HG03175 (cell line): ENCODE measurements around the gene EBNA1BP2.
"Not testable (repeated sequence)": the region's sequence is repeated elsewhere in the genome, so short reads cannot be mapped to it uniquely, and the experiment has no call there.

Experiments used
- ATAC-seq: cut with Tn5 transposase; IDR thresholded peaks from one replicate; pipeline ENCODE4 v1.9.1; 2021; ENCODE audit warnings: mild to moderate bottlenecking, moderate library complexity; ENCODE audit not compliant: unreplicated experiment

EBNA1BP2 gene, protein sequence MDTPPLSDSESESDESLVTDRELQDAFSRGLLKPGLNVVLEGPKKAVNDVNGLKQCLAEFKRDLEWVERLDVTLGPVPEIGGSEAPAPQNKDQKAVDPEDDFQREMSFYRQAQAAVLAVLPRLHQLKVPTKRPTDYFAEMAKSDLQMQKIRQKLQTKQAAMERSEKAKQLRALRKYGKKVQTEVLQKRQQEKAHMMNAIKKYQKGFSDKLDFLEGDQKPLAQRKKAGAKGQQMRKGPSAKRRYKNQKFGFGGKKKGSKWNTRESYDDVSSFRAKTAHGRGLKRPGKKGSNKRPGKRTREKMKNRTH

DNA sequence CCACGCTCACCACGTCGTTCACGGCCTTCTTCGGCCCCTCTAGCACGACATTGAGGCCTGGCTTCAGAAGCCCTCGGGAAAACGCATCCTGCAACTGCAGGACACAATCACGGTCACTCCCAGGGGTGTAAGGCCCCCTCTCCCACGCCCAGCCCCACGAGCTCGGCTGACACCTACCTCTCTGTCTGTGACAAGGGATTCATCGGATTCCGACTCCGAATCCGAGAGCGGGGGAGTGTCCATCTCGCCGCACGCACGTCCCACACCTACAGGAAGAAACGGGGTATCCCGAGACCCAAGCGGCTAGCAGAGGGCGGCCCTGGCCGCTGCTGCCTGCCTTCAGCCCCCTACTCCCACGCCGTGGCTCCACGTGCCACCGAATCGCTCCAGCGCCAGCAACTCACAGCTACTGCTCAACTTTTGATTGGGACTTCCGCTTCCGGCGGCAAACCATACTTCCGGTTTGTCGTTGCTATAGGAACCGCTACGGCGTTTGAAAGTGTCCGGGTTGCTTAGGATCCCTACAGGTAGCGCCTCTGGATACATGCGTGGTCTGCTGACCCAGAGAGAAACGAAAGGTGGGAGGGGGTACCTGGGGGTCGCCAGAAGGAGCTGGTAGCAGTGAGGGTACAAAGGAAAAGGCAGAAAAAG, at the start of gene EBNA1BP2, which contains the start of gene CFAP57:
Gene EBNA1BP2 (minus strand): TSS at position 415 of the 651 bp plus-strand sequence. CDS start 172 bp downstream, at position 243.
Gene CFAP57 (plus strand): TSS at position 455 of the 651 bp plus-strand sequence. CDS start 424 bp downstream, outside the sequence.
- peak; percentile 92 for ATAC-seq

GRCh38 chr1:43221797-43222196, 49.7 kb upstream of the EBNA1BP2 start:
- no peak for ATAC-seq

- ATAC-seq: peak; percentile 77
Measured at GRCh38 chr1:43220905-43221778, 49.1 kb upstream of the EBNA1BP2 start.

- no peak for ATAC-seq
Measured at GRCh38 chr1:43217747-43218146, 45.7 kb upstream of the EBNA1BP2 start.

DNA sequence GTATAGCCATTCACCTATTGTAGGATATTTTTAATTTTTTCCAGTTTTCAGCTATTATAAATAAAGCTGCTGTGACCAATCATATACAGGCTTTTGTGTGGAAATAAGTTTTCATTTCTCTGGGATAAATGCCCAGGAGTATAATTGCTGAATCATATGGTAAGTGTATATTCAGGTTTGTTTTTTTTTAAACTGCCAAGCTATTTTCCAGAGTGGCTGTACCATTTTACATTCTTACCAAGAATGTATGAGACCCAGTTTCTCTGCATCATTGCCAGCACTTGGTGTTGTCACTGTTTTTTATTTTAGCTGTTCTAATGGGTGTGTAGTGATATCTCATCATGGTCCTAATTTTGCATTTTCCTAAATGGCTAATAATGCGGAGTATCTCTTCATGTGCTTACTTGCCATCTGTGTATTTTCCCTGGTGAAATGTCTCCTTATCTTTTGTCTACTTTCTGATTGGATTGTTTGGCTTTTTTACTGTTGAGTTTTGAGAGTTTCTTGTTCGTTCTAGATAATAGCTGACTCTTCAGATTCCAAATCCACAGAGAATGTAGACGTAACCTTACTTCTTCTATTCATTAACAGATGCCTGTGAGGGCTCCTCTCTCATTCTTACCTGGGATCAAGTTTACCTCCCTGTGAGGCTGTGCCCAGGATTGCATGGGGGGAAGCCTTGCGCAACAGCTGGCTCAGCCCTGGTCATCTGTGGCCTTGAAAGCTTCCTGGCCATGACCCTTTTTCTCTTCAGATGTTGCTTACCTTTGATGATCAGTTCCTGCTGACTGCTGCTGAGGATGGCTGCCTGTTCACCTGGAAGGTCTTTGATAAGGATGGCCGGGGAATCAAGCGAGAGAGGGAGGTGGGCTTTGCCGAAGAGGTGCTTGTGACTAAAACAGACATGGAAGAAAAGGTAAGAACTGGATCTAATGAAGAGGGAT, 42.7 kb upstream of the EBNA1BP2 start:
- ATAC-seq: no peak

GRCh38 chr1:43208277-43208676, 36.2 kb upstream of the EBNA1BP2 start:
- ATAC-seq: not testable (repeated sequence)

DNA sequence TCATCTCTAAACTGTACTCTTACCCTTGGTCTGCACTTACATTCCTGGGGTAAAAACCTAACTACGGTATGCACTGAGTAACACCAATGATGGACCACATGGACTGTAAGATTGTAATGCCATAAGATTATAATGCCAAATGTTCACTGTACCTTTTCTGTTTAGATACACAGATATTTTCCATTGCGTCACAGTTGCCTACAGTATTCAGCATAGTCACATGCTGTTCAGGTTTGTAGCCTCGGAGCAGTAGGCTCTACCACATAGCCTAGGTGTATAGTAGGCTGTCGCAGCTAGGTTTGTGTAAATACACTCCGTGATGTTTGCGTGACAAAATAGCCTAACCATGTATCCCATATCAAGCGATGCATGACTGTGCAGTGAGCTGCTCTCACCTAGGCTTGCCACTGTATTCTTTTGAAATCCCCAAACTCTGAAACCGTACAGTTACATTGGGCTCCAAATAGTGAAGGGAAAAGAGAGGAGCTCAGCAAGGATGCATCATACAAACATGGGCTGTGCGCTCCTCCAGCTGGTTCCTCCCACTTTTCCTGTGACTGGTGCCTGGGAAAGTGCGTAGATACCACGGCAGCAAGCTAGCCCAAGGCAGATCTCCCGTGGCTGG, 35.3 kb upstream of the EBNA1BP2 start:
- ATAC-seq: no peak

GRCh38 chr1:43206600-43207228, 34.6 kb upstream of the EBNA1BP2 start:
- no peak for ATAC-seq

DNA sequence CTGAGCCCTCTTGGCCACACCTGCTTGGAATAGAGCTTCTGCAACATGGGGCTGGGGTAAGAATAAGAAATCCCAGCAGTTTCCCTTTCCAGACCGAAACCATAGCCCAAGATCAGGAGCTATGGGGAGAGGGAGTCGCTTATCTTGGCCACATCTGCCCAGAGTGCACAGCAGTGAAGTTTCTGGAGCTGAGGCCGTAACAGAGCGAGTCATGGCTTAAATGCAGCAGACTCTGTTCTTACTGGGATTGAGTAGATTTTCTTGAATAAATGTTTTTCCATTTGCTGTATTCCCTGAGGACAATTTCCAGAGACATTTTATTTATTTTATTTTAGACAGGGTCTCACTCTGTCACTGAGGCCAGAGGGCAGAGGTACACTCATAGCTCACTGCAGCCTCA, 33.6 kb upstream of the EBNA1BP2 start:
- no peak for ATAC-seq

DNA sequence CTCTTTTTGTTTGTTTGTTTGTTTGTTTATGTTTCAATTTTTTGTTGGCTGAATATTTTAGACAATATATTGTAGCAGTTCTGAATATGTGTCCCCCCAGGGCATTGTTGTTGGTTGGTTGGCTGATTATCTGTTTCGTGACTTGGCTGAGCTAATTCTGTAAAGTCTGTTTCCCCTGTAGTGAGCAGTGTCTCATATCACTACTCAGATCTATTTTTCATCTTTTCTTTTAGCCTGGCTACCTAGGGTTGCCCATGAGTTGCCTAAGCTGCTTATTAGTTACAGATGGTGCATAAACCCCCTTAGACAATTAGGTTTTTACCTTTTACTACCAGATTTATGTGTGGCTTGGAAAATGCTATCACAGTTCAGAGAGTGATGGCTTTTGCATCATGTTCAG, 32.3 kb upstream of the EBNA1BP2 start:
- ATAC-seq: no peak

GRCh38 chr1:43203859-43204258, 31.8 kb upstream of the EBNA1BP2 start:
- no peak for ATAC-seq

GRCh38 chr1:43199093-43199726, 27.1 kb upstream of the EBNA1BP2 start:
- ATAC-seq: peak; percentile 70

DNA sequence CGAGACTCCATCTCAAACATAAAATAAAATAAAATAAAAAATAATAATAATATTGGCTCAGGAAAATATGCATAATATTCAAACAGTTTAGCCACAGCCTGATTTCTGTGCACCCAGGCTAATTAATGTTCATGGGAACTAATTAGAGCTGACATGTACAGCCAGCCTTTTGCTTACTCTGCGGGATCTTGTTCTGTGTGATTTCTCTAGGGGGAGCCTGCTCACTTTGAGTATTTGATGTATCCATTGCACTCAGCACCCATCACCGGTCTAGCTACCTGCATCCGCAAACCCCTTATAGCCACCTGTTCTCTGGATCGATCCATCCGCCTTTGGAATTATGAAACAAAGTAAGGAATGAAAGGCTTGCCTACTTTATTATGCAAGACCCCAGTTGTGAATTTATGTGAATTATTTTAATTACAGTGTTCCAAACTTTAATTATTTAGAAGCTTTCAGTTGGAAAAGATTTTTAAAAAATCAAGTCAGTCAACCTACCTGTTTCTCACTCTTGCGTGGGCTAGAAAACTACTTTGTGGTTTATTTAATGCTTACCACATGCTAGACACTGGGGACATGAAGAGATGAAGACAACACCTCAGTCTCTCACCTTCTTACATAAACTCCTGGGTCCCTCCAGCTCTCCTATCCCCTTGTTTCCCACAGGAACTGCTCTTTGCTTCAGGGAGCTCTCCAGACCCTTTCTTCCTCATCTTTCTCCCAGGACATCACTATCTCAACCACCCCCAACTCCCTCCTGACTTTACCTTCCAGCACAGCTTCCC, 25.4 kb upstream of the EBNA1BP2 start:
- no peak for ATAC-seq

DNA sequence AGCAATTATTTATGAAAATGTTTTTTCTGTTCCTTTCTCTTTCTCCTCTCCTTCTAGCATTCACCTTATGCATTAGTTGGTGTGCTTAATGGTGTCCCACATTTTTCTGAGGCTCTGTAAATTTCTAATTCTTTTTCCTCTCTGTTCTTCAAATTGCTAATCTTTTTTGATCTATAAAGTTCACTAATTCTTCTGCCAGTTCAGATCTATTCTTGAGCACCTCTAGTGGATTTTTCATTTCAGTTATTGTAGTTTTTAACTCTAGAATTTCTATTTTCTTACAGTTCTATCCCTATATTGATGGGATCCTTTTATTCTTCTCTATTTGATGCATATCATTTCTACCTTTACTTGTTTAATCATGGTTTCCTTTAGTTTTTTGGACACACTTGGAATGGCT, 22.4 kb upstream of the EBNA1BP2 start:
- no peak for ATAC-seq

GRCh38 chr1:43188106-43188505, 16.0 kb upstream of the EBNA1BP2 start:
- no peak for ATAC-seq

- no peak for ATAC-seq
Measured at GRCh38 chr1:43184995-43185394, 12.9 kb upstream of the EBNA1BP2 start.

DNA sequence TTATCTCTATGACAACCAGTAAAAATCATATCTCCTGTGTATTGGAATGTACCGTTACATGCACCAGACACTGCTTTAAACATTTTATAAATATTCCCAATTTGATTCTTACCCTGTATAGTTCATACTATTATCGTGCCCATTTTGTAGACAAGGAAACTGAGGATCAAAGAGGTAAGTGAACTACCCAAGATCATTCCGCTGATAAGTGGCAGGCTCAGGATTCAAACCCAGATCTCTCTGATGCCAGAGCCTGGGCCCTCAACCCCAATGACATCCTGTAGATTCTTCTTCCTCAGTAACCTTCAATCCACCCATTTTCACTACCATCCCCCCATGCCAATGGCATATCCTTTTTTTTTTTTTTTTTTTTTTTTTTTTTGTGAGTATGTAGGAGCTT, 12.3 kb upstream of the EBNA1BP2 start:
- no peak for ATAC-seq

- ATAC-seq: no peak
Measured at GRCh38 chr1:43177691-43178090, 5.6 kb upstream of the EBNA1BP2 start.
